Mesendoderm (in vitro differentiated cells): Measurements from ENCODE around the gene ADSS2.

Experiments
- DNase-seq: peaks from one replicate; pipeline ENCODE4 v3.0.0; 2013
- H2AK5ac ChIP-seq: 2 replicates; pipeline ENCODE4 v1.6.1; 2013; ENCODE audit warnings: low read length, inconsistent platforms
- H2BK120ac ChIP-seq: 2 replicates; pipeline ENCODE4 v1.6.1; 2013; ENCODE audit warnings: low read depth, mild to moderate bottlenecking, low read length, moderate library complexity, mixed read lengths
- H2BK15ac ChIP-seq: replicated peaks from 2 replicates; pipeline ENCODE4 v1.6.1; 2013; ENCODE audit warnings: low read depth, mild to moderate bottlenecking, moderate library complexity
- H2BK5ac ChIP-seq: 2 replicates; pipeline ENCODE4 v1.6.1; 2013; ENCODE audit warnings: low read length, inconsistent platforms
- H3K18ac ChIP-seq: 2 replicates; pipeline ENCODE4 v1.6.1; 2013; ENCODE audit warnings: mild to moderate bottlenecking, low read length, mixed read lengths
- H3K23ac ChIP-seq: one replicate; pipeline ENCODE4 v1.6.1; 2013; ENCODE audit warnings: low read length
- H3K27ac ChIP-seq: 2 replicates; pipeline ENCODE4 v1.5.1; 2013; ENCODE audit warnings: low read depth, mild to moderate bottlenecking, inconsistent platforms, low read length, moderate library complexity
- H3K27me3 ChIP-seq: 2 replicates; pipeline ENCODE4 v1.6.1; 2013; ENCODE audit warnings: low read length, control low read depth, mild to moderate bottlenecking, inconsistent platforms; ENCODE audit not compliant: insufficient read depth, poor library complexity
- H3K36me3 ChIP-seq: 2 replicates; pipeline ENCODE4 v1.6.1; 2013; ENCODE audit warnings: low read length, inconsistent platforms; ENCODE audit not compliant: control insufficient read depth, insufficient read depth
- H3K4ac ChIP-seq: one replicate; pipeline ENCODE4 v1.6.1; 2013; ENCODE audit warnings: low read depth, mild to moderate bottlenecking, low read length, moderate library complexity
- H3K4me1 ChIP-seq: 2 replicates; pipeline ENCODE4 v1.6.1; 2013; ENCODE audit warnings: low read depth, low read length, inconsistent platforms; ENCODE audit not compliant: control insufficient read depth
- H3K4me2 ChIP-seq: 2 replicates; pipeline ENCODE4 v1.6.1; 2013; ENCODE audit warnings: low read length
- H3K4me3 ChIP-seq: 2 replicates; pipeline ENCODE4 v1.5.1; 2013; ENCODE audit warnings: mild to moderate bottlenecking, low read length
- H3K56ac ChIP-seq: one replicate; pipeline ENCODE4 v1.6.1; 2013; ENCODE audit warnings: low read length
- H3K79me1 ChIP-seq: 2 replicates; pipeline ENCODE4 v1.6.1; 2013; ENCODE audit warnings: low read length, inconsistent platforms
- H3K79me2 ChIP-seq: 2 replicates; pipeline ENCODE4 v1.6.1; 2013; ENCODE audit warnings: mild to moderate bottlenecking, low read length; ENCODE audit not compliant: control insufficient read depth, insufficient read depth
- H3K9ac ChIP-seq: 2 replicates; pipeline ENCODE4 v1.6.1; 2013; ENCODE audit warnings: low read length, inconsistent platforms
- H4K5ac ChIP-seq: one replicate; pipeline ENCODE4 v1.6.1; 2013; ENCODE audit warnings: low read length
- H4K8ac ChIP-seq: one replicate; pipeline ENCODE4 v1.6.1; 2013; ENCODE audit warnings: low read depth, mild to moderate bottlenecking, control low read depth, low read length, moderate library complexity
- WGBS: extraction: QIAGEN DNeasy Blood & Tissue Kit; methylation state at CpG from one replicate; pipeline ENCODE4 v1.1.7; 2013; ENCODE audit warnings: low lambda C conversion rate, missing lambda C conversion rate; ENCODE audit not compliant: insufficient coverage; ENCODE audit errors: extremely low coverage; 5-methylcytosine and 5-hydroxymethylcytosine counted together

ADSS2 gene

DNA sequence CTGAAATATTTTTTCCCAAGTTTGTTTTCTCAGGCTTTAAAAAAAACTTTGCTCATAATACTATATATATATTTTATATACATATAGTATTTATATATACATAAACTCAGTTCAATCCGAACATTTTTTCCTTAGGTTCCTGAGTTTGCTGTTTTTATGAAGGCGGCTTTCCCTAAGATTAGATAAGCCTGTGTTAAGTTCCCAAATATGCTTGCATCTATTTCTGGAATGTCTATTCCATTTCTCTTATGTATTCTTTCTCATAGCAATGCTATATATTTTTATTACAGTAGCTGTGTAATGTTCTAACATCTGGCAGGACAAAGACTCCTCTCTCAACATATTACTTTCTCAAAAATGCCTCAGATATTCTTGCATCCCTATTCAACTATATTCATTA, 45.9 kb downstream of the ADSS2 start:
- Histone ChIP-seq H3K18ac (no peak overlapping the region), H2BK120ac (no peak overlapping the region), H2BK15ac (no peak overlapping the region), H3K4me2 (no peak overlapping the region), H3K56ac (no peak overlapping the region), H3K79me2 (no peaks in the 10 kb centered on the region), H3K27me3 (no peaks in the 10 kb centered on the region), H4K5ac (no peak overlapping the region), H3K36me3 (no peaks in the 10 kb centered on the region), H3K23ac (no peak overlapping the region), H3K9ac (no peak overlapping the region), H3K4ac (no peak overlapping the region), H3K4me3 (no peak overlapping the region), H3K4me1 (no peaks in the 10 kb centered on the region), H4K8ac (no peak overlapping the region), H3K27ac (no peak overlapping the region), H2BK5ac (no peak overlapping the region), H2AK5ac (no peak overlapping the region), H3K79me1 (no peaks in the 10 kb centered on the region)
- no CpG with 5 or more reads among the region's 2 CpGs for WGBS
- DNase-seq: no peak

GRCh38 chr1:244403431-244403830, 48.3 kb downstream of the ADSS2 start:
- Histone ChIP-seq H3K79me1 (no peaks in the 10 kb centered on the region), H4K8ac (no peak overlapping the region), H3K56ac (no peak overlapping the region), H2AK5ac (no peak overlapping the region), H3K36me3 (no peaks in the 10 kb centered on the region), H2BK15ac (no peak overlapping the region), H3K18ac (no peak overlapping the region), H4K5ac (no peak overlapping the region), H3K23ac (no peak overlapping the region), H3K27ac (no peak overlapping the region), H3K4me1 (no peaks in the 10 kb centered on the region), H3K4me3 (no peak overlapping the region), H3K9ac (no peak overlapping the region), H3K79me2 (no peaks in the 10 kb centered on the region), H2BK5ac (no peak overlapping the region), H3K4me2 (no peak overlapping the region), H3K4ac (no peak overlapping the region), H2BK120ac (no peak overlapping the region), H3K27me3 (no peaks in the 10 kb centered on the region)
- DNase-seq: no peak

- no peak overlapping the region for H3K18ac ChIP-seq
Observed at GRCh38 chr1:244400974-244401373, 50.7 kb downstream of the ADSS2 start.

DNA sequence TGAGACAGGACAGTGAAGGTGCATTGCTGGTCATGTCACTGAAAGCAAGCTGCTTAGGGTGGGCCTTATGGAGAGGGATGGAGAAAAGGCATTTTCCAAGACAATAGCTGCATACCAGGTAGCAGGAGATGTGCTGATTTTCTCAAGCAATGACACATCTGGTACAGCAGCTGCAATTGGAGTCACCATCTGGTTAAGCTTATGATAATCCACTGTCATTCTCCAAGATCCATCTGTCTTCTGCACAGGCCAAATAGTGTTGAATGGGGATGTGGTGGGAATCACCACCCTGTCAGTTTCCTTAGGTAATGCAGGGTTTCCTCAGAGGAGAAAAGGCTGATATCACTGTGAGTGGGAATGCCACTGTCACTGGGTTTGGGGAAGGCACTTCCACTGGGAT, 54.6 kb downstream of the ADSS2 start:
- H3K27me3 ChIP-seq: no peaks in the 10 kb centered on the region
- H4K8ac ChIP-seq: no peak overlapping the region
- no peak overlapping the region for H3K4ac ChIP-seq
- H2BK5ac ChIP-seq: no peak overlapping the region
- no peak overlapping the region for H2BK120ac ChIP-seq
- H3K27ac ChIP-seq: no peak overlapping the region
- H3K9ac ChIP-seq: no peak overlapping the region
- H3K36me3 ChIP-seq: no peaks in the 10 kb centered on the region
- no peak for DNase-seq
- no peaks in the 10 kb centered on the region for H3K79me1 ChIP-seq
- H4K5ac ChIP-seq: no peak overlapping the region
- H3K56ac ChIP-seq: no peak overlapping the region
- H2BK15ac ChIP-seq: no peak overlapping the region
- H3K4me3 ChIP-seq: no peak overlapping the region
- no peaks in the 10 kb centered on the region for H3K4me1 ChIP-seq
- no peak overlapping the region for H3K4me2 ChIP-seq
- no peak overlapping the region for H3K23ac ChIP-seq
- H3K79me2 ChIP-seq: no peaks in the 10 kb centered on the region
- H2AK5ac ChIP-seq: no peak overlapping the region
- no peak overlapping the region for H3K18ac ChIP-seq

More at GRCh38 chr1:244400974-244401373, 50.7 kb downstream of the ADSS2 start:
- no peak overlapping the region for H3K56ac ChIP-seq
- no peak overlapping the region for H2BK5ac ChIP-seq
- H2AK5ac ChIP-seq: no peak overlapping the region
- H2BK120ac ChIP-seq: no peak overlapping the region
- H3K27ac ChIP-seq: no peak overlapping the region
- no peak overlapping the region for H4K8ac ChIP-seq
- no peaks in the 10 kb centered on the region for H3K4me1 ChIP-seq
- H3K4ac ChIP-seq: no peak overlapping the region
- no peak overlapping the region for H3K4me2 ChIP-seq
- no peak overlapping the region for H3K4me3 ChIP-seq
- WGBS: no CpG with 5 or more reads among the region's 2 CpGs
- no peak overlapping the region for H3K9ac ChIP-seq
- no peaks in the 10 kb centered on the region for H3K36me3 ChIP-seq
- DNase-seq: no peak
- no peak overlapping the region for H3K23ac ChIP-seq
- H2BK15ac ChIP-seq: no peak overlapping the region
- no peaks in the 10 kb centered on the region for H3K79me1 ChIP-seq
- H3K27me3 ChIP-seq: no peaks in the 10 kb centered on the region
- no peak overlapping the region for H4K5ac ChIP-seq
- no peaks in the 10 kb centered on the region for H3K79me2 ChIP-seq

DNA sequence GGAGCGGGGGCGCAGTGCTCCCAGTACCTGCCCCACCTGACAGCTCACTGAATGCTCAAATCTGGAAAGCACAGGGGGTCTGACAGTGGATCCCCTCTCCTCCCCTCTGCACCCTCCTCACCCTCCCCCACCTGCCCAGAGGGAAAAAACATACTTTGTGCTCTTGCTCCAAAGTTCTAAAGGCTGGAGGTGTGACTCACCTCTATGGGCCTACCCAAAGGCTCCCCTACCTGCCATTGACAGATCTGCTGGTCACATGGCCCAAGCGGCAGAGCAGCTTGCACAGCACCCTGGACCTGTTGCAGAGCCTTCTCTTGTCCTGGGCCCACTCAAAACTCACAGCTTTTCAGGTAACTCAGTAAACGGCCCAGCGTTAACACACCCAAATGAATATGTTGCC, 55.7 kb downstream of the ADSS2 start:
- Histone ChIP-seq H2AK5ac (no peak overlapping the region), H2BK15ac (no peak overlapping the region), H2BK5ac (no peak overlapping the region), H3K27me3 (no peaks in the 10 kb centered on the region), H4K8ac (no peak overlapping the region), H3K4ac (no peak overlapping the region), H3K79me2 (no peaks in the 10 kb centered on the region), H3K4me3 (no peak overlapping the region), H3K18ac (no peak overlapping the region), H3K4me1 (no peaks in the 10 kb centered on the region), H3K79me1 (no peaks in the 10 kb centered on the region), H3K9ac (no peak overlapping the region), H4K5ac (no peak overlapping the region), H2BK120ac (no peak overlapping the region), H3K36me3 (no peaks in the 10 kb centered on the region), H3K4me2 (no peak overlapping the region), H3K27ac (no peak overlapping the region), H3K23ac (no peak overlapping the region), H3K56ac (no peak overlapping the region)
- peak; percentile 47 for DNase-seq
- WGBS: no CpG with 5 or more reads among the region's 5 CpGs

- Histone ChIP-seq H3K23ac (no peak overlapping the region), H2BK5ac (no peak overlapping the region), H3K27ac (no peak overlapping the region), H3K36me3 (no peaks in the 10 kb centered on the region), H3K79me1 (no peaks in the 10 kb centered on the region), H3K4me3 (no peak overlapping the region), H3K4me1 (no peaks in the 10 kb centered on the region), H3K56ac (no peak overlapping the region), H3K18ac (no peak overlapping the region), H4K5ac (no peak overlapping the region), H3K9ac (no peak overlapping the region), H3K79me2 (no peaks in the 10 kb centered on the region), H2BK15ac (no peak overlapping the region), H2BK120ac (no peak overlapping the region), H3K27me3 (no peaks in the 10 kb centered on the region), H3K4me2 (no peak overlapping the region), H3K4ac (no peak overlapping the region), H4K8ac (no peak overlapping the region), H2AK5ac (no peak overlapping the region)
- no CpG with 5 or more reads among the region's 15 CpGs for WGBS
- no peak for DNase-seq
Observed at GRCh38 chr1:244394826-244395765, 56.6 kb downstream of the ADSS2 start.
